ENCODE measurements around the gene SMYD3.

DNA sequence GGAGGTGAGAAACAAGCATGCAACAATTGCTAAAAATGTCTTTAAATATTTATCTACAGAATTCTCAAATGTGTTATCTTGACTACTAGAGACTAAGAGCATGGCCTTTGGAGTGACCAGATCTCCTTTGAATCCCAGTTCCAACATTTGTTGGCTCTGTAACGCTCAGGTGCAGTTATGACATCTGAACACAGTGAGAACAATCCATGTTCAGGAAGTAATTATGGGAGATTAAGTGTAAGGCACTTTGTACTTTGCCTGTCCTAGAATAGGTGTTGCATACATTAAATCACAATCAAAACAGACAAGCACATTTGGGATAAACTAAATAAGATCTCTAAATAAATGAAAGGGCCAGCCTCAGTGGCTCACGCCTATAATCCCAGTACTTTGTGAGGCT, 454.5 kb downstream of the SMYD3 start:
- TF ChIP-seq, protein P1, sequence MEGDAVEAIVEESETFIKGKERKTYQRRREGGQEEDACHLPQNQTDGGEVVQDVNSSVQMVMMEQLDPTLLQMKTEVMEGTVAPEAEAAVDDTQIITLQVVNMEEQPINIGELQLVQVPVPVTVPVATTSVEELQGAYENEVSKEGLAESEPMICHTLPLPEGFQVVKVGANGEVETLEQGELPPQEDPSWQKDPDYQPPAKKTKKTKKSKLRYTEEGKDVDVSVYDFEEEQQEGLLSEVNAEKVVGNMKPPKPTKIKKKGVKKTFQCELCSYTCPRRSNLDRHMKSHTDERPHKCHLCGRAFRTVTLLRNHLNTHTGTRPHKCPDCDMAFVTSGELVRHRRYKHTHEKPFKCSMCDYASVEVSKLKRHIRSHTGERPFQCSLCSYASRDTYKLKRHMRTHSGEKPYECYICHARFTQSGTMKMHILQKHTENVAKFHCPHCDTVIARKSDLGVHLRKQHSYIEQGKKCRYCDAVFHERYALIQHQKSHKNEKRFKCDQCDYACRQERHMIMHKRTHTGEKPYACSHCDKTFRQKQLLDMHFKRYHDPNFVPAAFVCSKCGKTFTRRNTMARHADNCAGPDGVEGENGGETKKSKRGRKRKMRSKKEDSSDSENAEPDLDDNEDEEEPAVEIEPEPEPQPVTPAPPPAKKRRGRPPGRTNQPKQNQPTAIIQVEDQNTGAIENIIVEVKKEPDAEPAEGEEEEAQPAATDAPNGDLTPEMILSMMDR (IDR thresholded peaks at IDR 0.05; ENCODE audit: low read depth, low read length, poor library complexity, severe bottlenecking), result no peak
- TF ChIP-seq EZH2phosphoT487 (IDR thresholded peaks at IDR 0.05; ENCODE audit: borderline replicate concordance, low read length), result no peak

Measured in DOHH2 (cell line).